HK-2 (cell line): ENCODE measurements around the gene ARMC2.
A peak's percentile ranks its signal among the peaks of the same experiment; 100 is the strongest.
"Not testable (repeated sequence)": the region's sequence is repeated elsewhere in the genome, so short reads cannot be mapped to it uniquely, and the experiment has no call there.

Source experiments
- DNase-seq: peaks from one replicate; pipeline ENCODE4 v3.0.0-alpha.2; 2018; ENCODE audit not compliant: unreplicated experiment

Gene ARMC2

GRCh38 chr6:108832738-108833137 lies 15.5 kb upstream of the ARMC2 start:
- no peak for DNase-seq

- peak; percentile 77 for DNase-seq
These were observed 12.9 kb upstream of the ARMC2 start for GRCh38 chr6:108835218-108835850.

- DNase-seq = no peak
These were observed 12.2 kb upstream of the ARMC2 start for GRCh38 chr6:108836061-108836460.

DNA sequence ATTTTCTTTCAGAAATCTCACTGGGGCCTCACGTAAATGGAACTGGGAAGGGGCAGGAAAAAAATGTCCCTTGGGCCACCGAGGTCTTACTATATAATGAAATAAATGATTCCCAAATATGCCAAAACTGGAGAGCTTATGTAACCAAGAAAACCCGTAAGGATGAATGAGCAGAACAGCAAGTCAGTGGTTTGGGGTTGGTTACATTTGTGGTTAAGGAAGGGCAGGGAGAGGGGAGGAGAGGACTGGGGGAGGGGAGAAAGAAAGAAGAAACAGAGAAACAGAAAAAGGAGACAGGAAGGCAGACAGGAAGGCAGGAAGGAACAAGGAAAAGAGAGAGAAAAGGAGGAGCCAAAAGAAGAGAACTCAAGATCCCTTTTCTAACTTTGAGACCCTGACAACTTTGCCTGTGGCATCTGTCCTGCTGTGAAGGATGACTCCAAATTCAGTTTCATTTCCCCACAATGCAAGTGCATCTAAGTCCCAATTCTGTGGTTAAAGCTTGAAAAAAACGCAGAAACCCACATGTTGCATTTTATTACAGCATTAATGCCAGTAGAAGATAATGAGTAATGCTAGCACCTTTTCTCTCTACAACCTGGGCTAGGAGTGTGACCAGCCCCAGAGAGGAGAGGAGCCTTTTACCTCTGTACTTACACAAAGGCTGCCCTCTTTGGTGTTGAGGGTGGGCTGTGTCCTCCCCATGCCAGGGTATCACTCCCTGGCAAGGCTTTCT lies 10.8 kb upstream of the ARMC2 start:
- no peak for DNase-seq

DNA sequence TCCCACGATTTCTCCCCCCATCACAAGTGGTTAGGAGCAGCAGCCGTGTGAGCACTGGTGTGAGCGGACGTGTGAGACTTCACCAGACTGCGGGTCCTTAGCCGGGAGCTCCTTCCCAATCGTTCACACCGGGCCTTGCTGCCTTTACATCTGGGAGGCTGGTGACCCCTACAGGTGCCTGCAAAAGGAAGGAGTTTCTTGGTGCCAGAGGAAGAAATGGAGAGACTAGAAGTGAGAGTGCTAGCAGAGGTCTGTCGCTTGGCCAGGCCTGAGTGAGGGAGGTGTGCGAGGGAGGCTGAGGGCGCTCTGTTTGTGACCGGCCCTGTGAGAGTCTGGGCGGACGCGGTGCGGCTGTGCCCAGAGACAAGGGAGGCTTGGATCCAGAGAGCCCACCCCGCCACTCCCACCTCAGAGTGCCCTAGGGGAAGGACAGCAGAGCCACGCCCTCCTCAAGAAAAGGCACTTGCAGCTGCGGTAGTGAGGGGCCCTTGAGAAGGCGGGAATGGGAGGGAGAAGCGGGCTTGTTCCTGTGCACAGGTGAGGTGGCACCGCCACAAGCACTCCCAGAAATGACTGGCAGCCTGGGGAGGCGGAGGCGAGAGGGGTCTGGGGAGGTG lies 10.0 kb upstream of the ARMC2 start:
- no peak for DNase-seq

DNA sequence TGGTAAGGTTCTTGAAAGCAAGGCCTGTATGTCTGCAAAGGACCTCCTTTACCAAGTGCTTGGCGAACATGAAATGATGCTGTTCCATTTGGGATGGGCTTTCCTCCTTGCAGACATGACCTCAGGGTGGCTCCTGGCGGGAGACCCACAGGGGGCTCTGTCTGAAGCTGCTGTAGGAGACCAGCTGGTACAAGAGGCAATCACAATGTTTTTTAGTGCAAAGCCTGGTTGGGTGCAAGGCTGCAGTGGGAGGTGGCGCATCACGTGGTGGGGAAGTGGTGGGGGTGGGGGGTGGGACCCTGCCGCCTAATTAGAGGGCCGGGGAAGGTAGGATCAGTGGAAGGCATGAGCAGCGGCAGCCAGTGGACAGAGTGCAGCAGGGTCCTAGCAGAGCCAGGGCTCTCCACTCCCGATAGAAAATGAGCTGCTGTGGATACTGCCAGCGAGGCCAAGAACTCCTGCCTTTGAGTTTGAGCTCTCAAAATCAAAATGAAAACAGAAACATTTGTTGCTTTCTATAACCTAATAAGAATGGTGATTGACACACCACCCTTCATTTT lies 9.1 kb upstream of the ARMC2 start:
- no peak for DNase-seq

DNA sequence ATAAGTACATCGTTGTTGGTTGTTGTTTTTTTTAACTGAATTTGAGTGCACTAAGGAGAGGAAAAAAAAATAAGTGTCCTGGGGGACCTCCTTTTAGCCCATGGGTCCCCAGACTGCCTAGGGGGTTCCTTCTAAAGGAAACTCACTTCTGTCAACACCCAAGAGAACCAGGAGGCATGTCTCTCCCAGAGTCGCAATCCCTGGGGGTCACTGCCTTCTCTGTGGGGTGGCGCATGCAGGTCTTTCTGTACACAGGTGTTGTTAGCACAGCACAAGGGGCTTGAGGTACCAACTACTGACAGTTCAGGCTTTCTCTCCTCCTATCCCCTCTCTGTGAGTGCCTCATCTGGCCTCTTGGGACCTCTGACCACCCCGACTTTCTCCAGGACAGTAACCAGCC lies 7.3 kb upstream of the ARMC2 start:
- DNase-seq = no peak

GRCh38 chr6:108841377-108841855 lies 6.8 kb upstream of the ARMC2 start:
- DNase-seq = no peak

DNA sequence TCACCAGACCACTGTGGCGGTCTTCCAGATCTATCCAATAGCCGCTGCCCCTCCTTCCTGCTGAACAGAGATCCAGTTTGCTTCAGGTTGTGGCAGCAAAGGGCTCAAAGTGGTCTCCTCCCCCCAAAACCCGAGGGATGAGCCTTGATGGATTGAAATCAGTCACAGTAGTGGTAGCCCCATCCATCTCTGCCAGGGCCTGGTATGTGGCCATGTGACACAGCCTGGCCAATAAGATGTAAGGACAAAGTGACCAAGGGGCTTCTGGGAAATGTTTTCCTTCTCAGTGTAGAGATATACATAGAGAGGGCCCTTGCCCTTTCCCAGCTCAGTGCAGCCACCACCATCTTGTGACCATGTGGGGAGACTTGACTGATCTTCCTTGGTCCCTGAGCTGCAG lies 4.1 kb upstream of the ARMC2 start:
- no peak for DNase-seq

DNA sequence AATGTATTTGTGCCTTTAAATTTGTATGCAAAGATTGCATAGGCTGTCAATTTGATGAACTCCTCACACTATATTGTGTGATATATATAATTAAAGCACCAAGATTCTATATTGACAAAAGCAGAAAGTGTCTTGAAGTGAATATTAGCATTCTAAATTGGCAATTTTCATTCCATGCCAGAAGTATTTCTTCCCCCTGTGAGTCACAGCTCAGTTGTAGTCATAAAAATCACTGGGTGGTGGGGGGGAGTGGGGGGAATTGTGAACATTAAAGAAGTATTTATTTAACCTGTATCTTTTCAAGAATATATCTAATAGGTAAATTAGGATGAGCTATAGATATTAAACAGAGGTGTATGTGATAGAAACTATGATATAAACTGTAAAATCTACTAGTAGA lies 3.1 kb upstream of the ARMC2 start:
- DNase-seq = no peak

DNA sequence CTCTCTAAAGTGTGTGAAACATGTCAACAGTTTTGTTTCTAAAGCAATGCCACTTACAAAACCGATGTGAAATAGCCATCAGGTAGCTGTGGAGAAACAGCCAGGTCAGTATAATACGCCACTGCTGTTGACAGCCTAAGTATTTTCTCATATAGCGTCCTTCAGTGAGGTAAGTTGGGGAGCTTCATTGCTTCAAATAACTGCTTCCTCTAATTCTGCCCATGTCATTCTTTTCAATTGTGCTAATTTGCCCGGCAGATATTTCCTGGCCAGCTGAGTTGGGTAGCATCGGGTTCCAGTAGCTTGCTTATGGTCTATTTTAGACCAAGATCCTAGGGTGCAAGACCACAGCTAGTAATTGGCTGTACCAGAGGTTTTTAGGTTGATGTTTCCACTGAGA lies 2.1 kb upstream of the ARMC2 start:
- no peak for DNase-seq

- DNase-seq = no peak
These were observed 1.6 kb upstream of the ARMC2 start for GRCh38 chr6:108846628-108847027.

DNA sequence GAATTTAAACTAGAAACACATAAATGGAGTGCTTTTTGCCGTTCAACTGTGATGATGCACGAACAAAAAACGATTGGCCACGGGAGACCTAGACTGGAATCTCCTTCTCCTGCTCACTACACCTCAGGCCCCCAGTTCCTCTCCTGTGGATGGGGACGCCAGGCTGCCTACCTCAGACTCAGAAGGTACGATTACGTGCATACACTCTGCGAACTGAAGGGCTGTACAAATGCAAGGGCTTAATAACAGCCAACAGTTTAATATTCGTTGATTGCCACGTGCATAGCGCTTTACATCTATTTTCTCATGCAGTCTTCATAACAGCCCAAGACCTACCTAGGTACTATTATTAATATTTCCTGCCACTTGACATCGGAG lies 495 bp upstream of the ARMC2 start:
- no peak for DNase-seq

DNA sequence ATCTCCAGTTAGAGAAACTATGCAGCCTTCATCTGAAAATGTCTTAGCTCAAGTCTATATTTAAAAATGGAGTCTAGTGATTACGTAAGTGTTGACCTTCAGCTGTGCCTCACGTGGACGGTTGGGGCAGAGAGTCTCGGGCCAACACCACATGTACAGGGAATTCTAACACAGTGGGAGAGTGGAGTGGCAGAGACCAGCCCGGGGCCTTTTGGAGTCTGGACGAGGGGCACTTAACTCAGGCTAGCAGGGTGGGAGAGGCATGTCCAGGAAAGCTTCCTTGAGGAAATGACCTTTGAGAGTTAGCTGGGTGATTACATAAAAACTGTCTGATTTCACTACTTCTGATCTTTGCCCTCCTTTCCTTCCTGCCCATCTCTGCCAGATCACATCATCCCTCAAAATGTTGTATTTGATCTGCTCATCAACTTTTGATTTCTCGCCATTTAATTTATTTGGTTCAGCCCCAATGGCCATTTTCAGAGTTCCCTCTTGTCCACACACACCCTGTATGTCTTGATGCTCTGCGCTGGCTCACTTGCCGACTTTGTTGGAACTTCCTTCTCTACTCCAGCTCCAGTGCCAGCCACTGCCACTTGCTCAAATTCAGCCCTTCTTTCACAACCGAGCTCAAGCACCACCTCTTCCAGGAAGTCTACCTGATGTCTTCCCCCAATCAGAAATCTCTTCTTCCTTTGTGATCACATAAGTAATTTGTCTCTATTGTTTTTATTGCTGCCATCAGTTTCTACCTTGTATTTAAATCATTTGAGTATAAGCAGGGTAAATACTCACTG lies 2.6 kb downstream of the ARMC2 start:
- no peak for DNase-seq

DNA sequence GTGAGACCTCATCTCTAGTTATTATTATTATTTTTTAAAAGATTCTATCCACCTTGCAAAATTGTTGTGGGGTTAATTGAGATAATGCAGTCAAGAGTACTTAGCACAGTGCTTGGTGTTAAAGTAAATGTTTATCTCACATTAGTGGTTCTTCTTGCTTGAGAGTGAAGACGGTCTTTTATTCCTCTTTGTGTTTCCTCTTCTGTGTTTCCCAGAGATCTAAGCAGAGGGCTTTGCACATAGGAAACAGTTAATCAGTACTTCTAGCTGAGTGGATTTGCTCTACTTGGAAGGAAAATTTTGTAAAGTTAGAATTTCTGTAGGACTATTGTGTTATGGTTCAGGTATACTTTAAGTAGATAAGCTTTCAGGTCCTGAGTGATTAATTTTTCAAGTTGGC lies 3.5 kb downstream of the ARMC2 start:
- no peak for DNase-seq

DNA sequence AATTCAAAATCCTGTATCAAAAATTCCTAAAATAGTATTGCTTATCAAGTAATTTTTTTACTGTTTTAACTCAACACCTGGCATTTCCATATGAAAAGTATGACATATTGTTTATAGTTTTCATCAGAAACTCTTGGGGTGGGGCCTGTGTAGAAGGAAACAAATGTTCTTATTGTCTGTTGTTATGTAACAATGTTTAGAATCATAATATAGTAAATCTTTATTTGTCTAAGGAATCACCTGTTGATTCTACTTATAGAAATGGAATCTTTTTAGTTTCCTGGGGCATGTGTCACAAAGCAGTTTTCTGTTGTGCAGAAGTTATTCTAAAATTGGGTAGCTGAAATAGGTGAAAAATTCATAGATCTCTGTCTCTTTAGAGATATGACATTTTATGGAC lies 4.9 kb downstream of the ARMC2 start:
- no peak for DNase-seq

DNA sequence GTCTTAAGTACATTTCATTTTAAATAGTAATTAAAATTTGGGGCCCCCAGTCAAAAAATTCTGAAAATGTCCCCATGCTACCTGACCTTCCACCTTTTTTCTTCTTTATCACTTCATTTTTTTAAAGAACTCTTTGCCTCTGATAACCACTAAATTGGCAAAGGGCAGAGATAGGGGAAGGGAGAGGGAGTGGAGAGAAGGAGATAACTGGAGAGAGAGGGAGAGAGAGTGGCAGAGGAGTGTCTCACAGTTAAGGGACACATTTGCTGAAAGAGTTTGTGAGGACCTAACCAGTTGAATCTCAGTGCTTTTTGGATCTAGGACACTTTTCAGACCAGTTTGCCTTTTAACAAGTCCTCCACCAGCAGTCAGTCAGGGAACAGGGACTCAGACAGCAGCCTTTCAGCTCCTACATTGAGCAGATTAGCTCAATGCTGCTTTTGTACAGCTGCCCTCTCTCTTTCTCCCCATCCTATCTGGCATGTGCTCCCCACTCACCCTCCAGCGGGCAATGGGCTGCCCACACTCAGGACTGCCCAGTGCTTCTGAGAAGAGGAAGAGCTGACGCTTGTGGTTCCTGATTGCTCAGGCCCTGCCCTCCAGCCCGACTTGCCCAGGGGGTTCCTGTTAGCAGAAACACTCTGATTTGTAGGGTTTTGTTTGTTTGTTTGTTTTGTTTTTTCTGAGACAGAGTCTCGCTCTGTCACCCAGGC lies 14.4 kb downstream of the ARMC2 start:
- no peak for DNase-seq

DNA sequence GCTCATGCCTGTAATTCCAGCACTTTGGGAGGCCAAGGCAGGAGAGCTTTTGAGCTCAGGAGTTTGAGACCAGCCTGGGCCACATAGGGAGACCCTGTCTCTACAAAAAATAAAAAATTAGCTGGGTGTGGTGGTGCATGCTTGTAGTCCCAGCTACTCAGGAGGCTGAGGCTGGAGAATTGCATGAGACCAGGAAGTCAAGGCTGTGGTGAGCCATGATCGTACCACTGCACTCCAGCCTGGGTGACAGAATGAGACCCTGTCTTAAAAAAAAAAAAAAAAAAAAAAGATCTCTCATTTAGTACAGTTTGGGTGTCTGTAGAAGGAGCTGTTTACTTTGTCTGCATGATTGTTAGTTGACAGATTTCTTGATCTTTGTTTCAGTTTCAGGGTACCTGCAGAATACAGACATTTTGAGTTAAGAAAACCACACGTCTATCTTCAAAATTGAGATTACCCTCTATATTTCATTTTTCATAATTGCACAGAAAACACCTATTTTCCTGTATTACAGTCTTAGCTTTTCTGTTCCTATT lies 17.6 kb downstream of the ARMC2 start:
- DNase-seq = not testable (repeated sequence)

DNA sequence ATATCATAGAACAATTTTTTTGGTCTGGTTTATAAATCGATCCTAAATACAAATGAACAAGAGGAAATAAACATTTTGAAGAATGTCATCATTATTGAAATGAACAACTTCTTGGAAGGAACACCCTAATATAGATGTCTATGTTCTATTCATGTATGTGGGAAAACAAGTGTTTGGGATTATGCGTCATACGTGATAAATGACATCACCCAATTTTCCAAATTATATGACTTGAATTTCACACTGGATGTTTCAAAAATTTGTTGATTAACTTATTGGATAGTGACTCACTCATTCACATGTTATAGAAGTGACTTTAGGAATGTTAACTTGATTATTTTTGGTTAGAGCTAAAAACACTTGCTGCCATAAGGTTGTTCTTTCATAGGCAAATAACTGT lies 18.6 kb downstream of the ARMC2 start:
- DNase-seq = no peak

DNA sequence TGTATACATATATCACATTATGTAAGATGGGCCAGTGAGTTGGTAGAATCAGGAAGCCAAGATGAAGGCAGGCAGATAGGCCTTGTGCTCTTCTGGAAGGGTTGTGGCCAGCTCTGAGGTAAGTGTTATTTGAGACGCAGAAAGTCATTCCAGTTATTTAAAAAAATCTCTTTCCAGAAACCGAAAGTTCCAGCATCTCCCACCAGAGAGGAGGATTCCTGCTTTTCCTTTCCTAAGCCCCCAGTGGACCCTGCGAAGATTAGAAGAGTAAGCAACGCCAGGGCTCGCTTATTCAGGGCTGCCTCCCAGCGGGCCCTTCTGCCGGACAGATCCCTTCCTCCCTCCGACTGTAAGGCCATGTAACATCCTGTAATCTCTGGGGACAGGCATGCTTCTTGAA lies 20.4 kb downstream of the ARMC2 start:
- DNase-seq = no peak

GRCh38 chr6:108869876-108870275 lies 21.7 kb downstream of the ARMC2 start:
- no peak for DNase-seq
